HepG2 (cell line): ENCODE results near the gene GPSM1. TPM values are rescaled to one million over a fixed set of nuclear protein-coding genes. Genes with fewer than 3 reads are reported as not detected.

Source experiments
- IKZF5 ChIP-seq: IDR thresholded peaks from 2 replicates; pipeline ENCODE4 v1.6.1; 2018; ENCODE audit warnings: missing genetic modification reagents, mild to moderate bottlenecking, missing compliant biosample characterization
- IRF1 ChIP-seq: sonication (generic); formaldehyde crosslinking; IDR thresholded peaks from 2 replicates; pipeline ENCODE4 v1.4.0; 2020; ENCODE audit warnings: low read depth, mild to moderate bottlenecking, missing genetic modification reagents
- ZFP36L2 ChIP-seq: sonication (generic); formaldehyde crosslinking; IDR thresholded peaks from 2 replicates; pipeline ENCODE4 v1.4.0; 2020; ENCODE audit warnings: missing genetic modification reagents
- ZMAT5 ChIP-seq: sonication (generic); formaldehyde crosslinking; IDR thresholded peaks from 2 replicates; pipeline ENCODE4 v1.5.0; 2020; ENCODE audit warnings: mild to moderate bottlenecking, low read depth, missing genetic modification reagents, borderline replicate concordance
- ZNF251 ChIP-seq: sonication (generic); formaldehyde crosslinking; IDR thresholded peaks from 2 replicates; pipeline ENCODE4 v1.9.0; 2021; ENCODE audit warnings: mild to moderate bottlenecking, missing genetic modification reagents
- ZNF607 ChIP-seq: sonication (generic); formaldehyde crosslinking; IDR thresholded peaks from 2 replicates; pipeline ENCODE4 v1.5.1; 2020; ENCODE audit warnings: missing genetic modification reagents, mild to moderate bottlenecking, borderline replicate concordance
- ZNF768 ChIP-seq: sonication (generic); formaldehyde crosslinking; IDR thresholded peaks from 2 replicates; pipeline ENCODE4 v1.4.0; 2020; ENCODE audit warnings: missing genetic modification reagents
- polyA plus RNA-seq, 8 experiments: library from polyadenylated mRNA; depleted of rRNA in 3 of 8; stranded (reverse) in 7 of 8; unstranded in 1 of 8; fragments of >200 nt; fragmentation: Illumina TruSeq in 4 of 8; extraction: Trizol in 4 of 8; gene quantifications; 2 replicates each; pipeline versions ENCODE4 v1.2.1 to v1.2.3, GENCODE V29; 2011 to 2016; ENCODE audit warnings: low read depth in 4 of 8, missing spikeins in 1 of 8, mixed read lengths in 1 of 8; ENCODE audit not compliant: insufficient read depth in 1 of 8
- total RNA-seq, 5 experiments: library from RNA; depleted of rRNA; stranded (reverse); fragments of >200 nt; fragmentation: Illumina TruSeq; extraction: Trizol; gene quantifications; 2 replicates each; pipeline ENCODE4 v1.2.3, GENCODE V29; 2016; ENCODE audit warnings: low read depth in 1 of 5
- TF ChIP-seq, protein P1 (sequence below): sonication (generic); formaldehyde crosslinking; IDR thresholded peaks from 2 replicates; pipeline ENCODE4 v1.4.0; 2020; ENCODE audit warnings: mild to moderate bottlenecking, missing genetic modification reagents
- TF ChIP-seq, protein P2 (sequence below): sonication (generic); formaldehyde crosslinking; IDR thresholded peaks from 2 replicates; pipeline ENCODE4 v1.5.1; 2020; ENCODE audit warnings: missing genetic modification reagents, mild to moderate bottlenecking, borderline replicate concordance

The GPSM1 gene
- total and polyA plus RNA-seq, 2 of the 13 experiments (the other 11 are each of a cell fraction or from before 2014, with no cell fraction given), result 1.0 to 2.4 TPM

DNA sequence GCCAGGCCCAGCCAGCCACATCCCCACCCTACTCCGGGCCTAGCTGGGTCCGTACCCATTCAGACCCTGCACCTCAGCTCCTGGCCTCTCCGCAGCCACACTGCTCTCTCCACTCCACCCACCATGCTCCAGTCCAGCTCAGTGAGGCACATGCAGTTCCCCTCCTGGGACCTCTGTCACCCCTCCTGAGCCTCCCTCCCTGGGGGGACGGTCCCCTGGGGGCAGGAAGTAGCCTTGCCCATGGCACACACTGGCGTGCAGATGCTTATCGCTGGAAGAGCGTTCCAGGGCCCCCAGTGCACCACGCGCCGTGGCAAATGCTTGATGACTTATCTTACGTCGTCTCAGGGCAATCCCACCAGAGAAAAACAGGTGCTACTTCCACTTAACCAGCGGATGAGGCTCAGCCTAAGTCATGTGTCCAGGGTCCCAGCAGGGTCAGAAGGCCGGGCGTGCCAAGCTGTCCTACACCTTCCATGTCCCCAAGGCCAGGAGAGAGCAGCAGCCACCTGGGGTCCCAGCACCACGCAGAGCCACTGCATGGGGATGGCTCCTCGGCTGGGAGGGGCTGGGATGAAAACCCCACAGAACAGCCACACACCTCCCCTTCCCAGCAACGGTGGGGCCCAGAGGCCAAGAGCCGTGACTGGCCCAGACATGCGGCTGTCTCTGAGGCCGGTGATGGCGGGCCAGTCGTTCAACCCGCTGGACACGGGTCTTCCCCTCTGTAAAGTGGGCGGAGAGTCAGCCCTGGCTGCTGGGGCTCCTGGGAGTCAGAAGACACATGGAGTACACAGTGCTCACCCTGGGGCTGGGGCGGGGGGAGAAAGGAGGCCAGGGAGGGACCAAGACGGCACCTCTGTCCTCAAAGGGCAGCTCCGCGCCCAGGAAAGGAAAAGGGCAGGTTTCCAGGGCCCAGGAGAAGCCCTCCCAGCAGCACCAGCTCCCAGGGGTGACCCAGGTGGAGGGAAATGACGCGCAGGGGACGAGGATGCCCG lies 20.8 kb upstream of the GPSM1 start (continued):
- TF ChIP-seq, protein P1, sequence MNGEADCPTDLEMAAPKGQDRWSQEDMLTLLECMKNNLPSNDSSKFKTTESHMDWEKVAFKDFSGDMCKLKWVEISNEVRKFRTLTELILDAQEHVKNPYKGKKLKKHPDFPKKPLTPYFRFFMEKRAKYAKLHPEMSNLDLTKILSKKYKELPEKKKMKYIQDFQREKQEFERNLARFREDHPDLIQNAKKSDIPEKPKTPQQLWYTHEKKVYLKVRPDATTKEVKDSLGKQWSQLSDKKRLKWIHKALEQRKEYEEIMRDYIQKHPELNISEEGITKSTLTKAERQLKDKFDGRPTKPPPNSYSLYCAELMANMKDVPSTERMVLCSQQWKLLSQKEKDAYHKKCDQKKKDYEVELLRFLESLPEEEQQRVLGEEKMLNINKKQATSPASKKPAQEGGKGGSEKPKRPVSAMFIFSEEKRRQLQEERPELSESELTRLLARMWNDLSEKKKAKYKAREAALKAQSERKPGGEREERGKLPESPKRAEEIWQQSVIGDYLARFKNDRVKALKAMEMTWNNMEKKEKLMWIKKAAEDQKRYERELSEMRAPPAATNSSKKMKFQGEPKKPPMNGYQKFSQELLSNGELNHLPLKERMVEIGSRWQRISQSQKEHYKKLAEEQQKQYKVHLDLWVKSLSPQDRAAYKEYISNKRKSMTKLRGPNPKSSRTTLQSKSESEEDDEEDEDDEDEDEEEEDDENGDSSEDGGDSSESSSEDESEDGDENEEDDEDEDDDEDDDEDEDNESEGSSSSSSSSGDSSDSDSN (CRISPR knock-in tag), result 0 out of 2 replicates have a peak, but pooled peaks have one; percentile 16
- TF ChIP-seq ZNF251 (CRISPR knock-in tag) (0 out of 2 replicates have a peak, but pooled peaks have one; percentile 6), ZFP36L2 (no peak), ZNF768 (CRISPR knock-in tag) (no peak), ZNF607 (CRISPR knock-in tag) (no peak), IKZF5 (CRISPR knock-in tag) (no peak), ZMAT5 (CRISPR knock-in tag) (no peak), IRF1 (CRISPR knock-in tag) (no peak)
- TF ChIP-seq, protein P2, sequence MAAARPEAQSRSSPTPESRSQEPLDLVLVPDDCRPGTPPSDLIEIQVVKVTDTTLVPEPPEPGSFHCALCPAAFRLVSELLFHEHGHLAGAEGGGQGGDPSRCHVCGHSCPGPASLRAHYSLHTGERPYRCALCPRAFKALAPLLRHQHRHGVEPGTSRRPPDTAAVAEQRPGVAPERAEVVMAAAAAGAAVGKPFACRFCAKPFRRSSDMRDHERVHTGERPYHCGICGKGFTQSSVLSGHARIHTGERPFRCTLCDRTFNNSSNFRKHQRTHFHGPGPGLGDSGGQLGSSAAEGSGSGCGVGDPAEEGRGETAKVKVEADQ (CRISPR knock-in tag), result no peak
- TF ChIP-seq, all 625 proteins: peak for 4
